ENCODE data around the gene PARVA.

PARVA gene, protein sequence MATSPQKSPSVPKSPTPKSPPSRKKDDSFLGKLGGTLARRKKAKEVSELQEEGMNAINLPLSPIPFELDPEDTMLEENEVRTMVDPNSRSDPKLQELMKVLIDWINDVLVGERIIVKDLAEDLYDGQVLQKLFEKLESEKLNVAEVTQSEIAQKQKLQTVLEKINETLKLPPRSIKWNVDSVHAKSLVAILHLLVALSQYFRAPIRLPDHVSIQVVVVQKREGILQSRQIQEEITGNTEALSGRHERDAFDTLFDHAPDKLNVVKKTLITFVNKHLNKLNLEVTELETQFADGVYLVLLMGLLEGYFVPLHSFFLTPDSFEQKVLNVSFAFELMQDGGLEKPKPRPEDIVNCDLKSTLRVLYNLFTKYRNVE

DNA sequence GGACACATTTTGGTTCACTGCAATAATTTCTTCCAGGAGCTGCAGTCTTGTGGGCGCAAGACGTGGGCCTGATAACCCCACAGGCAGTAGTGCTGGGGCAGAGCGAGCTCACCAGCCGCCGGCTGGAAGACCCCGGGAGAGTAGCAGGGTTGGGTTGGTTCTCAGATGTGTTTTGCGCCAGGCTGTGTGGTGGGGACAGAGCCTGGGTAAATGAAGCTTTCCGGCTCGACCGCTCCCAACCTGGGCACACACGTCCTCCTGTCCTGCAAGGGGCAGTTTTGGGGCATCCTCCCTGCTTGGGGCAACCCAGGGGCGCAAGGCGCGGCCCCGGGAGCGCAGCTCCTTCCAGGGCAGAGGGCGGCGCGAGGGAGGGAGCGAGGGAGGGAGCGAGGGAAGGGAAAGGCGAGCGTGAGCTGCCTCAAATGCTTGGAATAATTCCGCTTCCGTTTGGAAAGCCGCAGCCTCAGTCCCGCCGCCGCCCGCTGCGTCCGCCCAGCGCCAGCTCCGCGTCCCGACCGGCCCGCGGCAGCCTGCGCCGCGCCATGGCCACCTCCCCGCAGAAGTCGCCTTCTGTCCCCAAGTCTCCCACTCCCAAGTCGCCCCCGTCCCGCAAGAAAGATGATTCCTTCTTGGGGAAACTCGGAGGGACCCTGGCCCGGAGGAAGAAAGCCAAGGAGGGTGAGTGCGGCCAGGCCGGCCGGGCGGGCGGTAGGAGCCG lies at the start of gene PARVA:
PARVA (plus strand) TSS at position 466 of the 718 bp plus-strand sequence; CDS start at position 543, 77 bp downstream.
- Histone ChIP-seq H3K36me3 (no peaks in the 10 kb centered on the region), H3K4me3 (no peak within 1 kb of the TSS), H3K27me3 (no peaks in the 10 kb centered on the region), H3K9ac (no peak within 1 kb of the TSS), H3K4me1 (peaks cover 0 to 13% (median 10%) of the 10 kb centered on the region in 10 experiments; a peak in 11 of 20 replicates), H3K4me2 (peak within 1 kb of the TSS in 10 of 11 experiments; percentile 1 to 56 (median 26); a peak in 14 of 22 replicates), H3K27ac (peak within 1 kb of the TSS in 1 of 11 experiments; percentile 26; a peak in 2 of 22 replicates), H4K20me1 (no peaks in the 10 kb centered on the region), H3K9me3 (replicated peaks in 1 of 11) (peaks cover 48 to 58% (median 51%) of the 10 kb centered on the region in 11 experiments)
- no peak for TF ChIP-seq Cebpa-rat (IDR thresholded peaks at IDR 0.05)

DNA sequence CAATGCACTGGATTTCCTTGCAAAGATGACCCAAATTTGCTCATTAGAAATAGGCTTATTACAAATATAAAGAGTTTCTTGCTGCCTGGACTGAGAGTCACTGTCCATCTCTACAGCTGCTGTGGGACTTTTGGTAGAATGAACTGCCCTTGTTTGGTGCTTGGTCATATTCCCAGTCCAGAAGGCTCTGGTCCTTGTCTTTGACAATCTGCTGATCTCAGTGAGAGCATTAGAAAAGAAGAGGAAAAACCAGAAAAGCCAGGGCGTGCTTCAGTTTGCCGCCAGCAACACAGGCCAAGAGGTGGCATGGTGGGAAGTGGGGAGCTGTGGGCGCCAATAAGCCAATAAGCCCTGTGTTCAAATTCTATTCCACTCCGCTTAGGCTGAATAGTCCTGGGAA lies 48.2 kb upstream of the PARVA start:
- no peak for TF ChIP-seq Cebpa-rat (IDR thresholded peaks at IDR 0.05)
- Histone ChIP-seq H3K9me3 (replicated peaks in 1 of 11) (no peaks in the 10 kb centered on the region), H4K20me1 (no peaks in the 10 kb centered on the region), H3K9ac (no peak overlapping the region), H3K27ac (no peak overlapping the region), H3K36me3 (no peaks in the 10 kb centered on the region), H3K4me2 (no peak overlapping the region), H3K27me3 (no peaks in the 10 kb centered on the region), H3K4me3 (no peak overlapping the region), H3K4me1 (no peaks in the 10 kb centered on the region)

DNA sequence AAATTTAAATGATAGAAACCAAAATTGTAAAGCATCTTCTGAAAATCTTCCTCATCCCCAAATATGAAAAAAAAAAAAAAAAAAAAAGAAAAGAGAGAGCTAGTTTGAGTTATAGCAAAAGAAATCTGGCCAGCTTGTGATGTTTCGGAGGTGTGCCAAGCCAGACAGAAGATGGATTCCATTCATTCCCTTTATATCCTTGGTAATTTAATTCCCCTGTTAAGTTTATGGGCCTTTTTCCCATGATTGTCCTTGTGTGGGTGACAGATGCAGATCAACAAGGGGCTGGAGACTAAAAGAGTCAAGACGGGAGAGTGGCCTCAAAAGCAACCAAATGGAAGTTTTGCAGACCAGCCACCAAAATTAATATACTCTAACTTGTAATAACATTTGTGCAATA lies 47.6 kb upstream of the PARVA start:
- H3K4me2 ChIP-seq: no peak overlapping the region
- H3K27me3 ChIP-seq: no peaks in the 10 kb centered on the region

DNA sequence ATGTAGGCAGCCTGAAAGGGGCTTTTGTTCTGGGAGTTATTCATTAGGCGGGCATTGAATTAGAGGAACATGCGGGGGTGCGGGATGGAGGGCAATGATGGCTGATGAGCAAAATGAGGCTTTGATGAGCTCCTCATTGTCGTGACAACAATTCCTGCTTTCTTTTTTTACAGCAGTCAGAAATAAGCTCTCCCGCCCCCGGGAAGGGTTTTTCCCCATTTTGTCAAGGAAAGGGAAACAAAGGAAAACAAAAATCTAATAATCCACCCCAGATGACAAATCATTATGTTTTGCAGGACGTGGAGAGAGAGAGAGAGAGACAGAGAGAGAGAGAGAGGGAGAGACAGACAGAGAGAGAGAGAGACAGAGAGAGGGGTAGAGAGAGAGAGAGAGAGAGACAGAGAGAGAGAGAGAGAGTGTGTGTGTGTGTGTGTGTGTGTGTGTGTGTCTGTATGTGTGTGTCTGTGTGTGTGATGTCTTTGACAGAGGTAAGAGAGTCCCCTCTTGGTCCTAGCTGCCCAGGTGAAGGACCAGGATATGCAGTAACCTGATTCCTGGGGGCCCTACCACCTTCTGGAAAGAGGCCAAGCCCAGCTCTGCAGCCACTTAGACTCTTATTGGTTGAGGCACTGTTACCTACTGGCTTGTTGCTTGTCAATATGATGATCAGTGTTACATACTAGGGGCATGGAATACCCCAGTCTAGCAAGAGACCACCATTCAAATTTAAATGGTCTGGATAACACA lies 46.7 kb upstream of the PARVA start:
- Histone ChIP-seq H3K9me3 (replicated peaks in 1 of 11) (no peaks in the 10 kb centered on the region), H3K4me2 (no peak overlapping the region), H3K9ac (no peak overlapping the region), H3K36me3 (no peaks in the 10 kb centered on the region), H3K4me3 (no peak overlapping the region), H3K27ac (no peak overlapping the region), H3K27me3 (no peaks in the 10 kb centered on the region), H3K4me1 (no peaks in the 10 kb centered on the region), H4K20me1 (no peaks in the 10 kb centered on the region)
- TF ChIP-seq Cebpa-rat (IDR thresholded peaks at IDR 0.05): no peak

More for the DNA sequence above, 47.6 kb upstream of the PARVA start:
- no peaks in the 10 kb centered on the region for H3K4me1 ChIP-seq
- no peak for TF ChIP-seq Cebpa-rat (IDR thresholded peaks at IDR 0.05)
- H3K9ac ChIP-seq: no peak overlapping the region
- no peaks in the 10 kb centered on the region for H4K20me1 ChIP-seq
- no peaks in the 10 kb centered on the region for H3K9me3 ChIP-seq (replicated peaks in 1 of 11)
- H3K36me3 ChIP-seq: no peaks in the 10 kb centered on the region
- H3K27ac ChIP-seq: no peak overlapping the region
- no peak overlapping the region for H3K4me3 ChIP-seq

DNA sequence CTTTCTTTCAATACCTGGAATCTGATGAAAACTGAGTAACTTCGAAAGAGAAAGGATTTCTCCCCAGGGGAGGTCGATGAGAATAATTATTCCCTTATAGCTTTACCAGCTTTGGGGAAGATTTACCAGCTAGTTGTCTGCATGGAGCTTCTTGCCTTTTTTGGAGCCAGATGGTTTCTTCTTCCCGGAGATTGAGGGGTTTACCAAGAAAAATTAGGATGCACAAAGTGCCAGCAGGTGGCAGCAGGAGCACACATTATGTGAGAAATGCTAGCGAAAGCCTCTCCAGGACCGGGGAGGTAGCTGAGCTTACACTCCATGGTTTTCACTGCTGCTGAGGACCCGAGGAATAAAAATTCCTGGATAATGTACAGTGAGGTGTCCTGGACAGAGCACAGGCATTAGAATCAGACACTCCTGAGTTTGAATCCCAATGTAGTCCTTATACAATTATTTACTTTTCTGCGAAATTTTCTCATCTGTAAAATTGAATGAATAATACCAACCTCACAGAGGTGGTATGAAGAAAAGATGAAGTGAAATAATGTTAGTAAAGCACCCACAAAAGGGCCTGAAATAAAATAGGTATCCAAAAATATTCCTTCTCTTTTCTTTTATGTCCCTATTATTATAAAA lies 46.0 kb upstream of the PARVA start:
- no peaks in the 10 kb centered on the region for H3K4me1 ChIP-seq
- H3K27me3 ChIP-seq: no peaks in the 10 kb centered on the region
- no peak overlapping the region for H3K9ac ChIP-seq
- no peak for TF ChIP-seq Cebpa-rat (IDR thresholded peaks at IDR 0.05)
- no peak overlapping the region for H3K27ac ChIP-seq
- no peak overlapping the region for H3K4me2 ChIP-seq
- no peak overlapping the region for H3K4me3 ChIP-seq
- no peaks in the 10 kb centered on the region for H3K36me3 ChIP-seq
- H3K9me3 ChIP-seq (replicated peaks in 1 of 11): no peaks in the 10 kb centered on the region
- no peaks in the 10 kb centered on the region for H4K20me1 ChIP-seq

DNA sequence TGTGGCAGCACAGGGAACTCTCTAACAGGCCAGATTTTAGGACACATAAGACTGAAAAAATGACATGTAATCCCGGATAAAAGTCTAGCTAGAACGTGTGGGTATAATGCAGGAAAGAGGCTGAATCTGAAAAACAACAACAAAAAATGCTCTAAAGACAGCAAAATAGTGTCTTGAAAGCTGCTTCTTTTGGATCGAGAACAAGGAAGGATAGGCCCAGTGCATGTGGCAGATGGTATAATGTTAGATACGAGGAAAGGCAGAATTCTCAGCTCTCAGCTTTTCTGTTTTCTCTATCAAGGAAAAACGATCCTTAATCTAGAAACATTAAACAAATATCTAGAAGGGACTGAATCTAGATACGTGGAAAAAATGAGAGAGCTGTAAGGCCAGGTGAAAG lies 33.8 kb upstream of the PARVA start:
- no peaks in the 10 kb centered on the region; a peak in 1 of 22 replicates for H3K36me3 ChIP-seq
- no peaks in the 10 kb centered on the region for H3K4me1 ChIP-seq
- H3K9me3 ChIP-seq (replicated peaks in 1 of 11): peaks cover 4 to 18% (median 9%) of the 10 kb centered on the region in 11 experiments; a peak in 21 of 22 replicates
- no peak overlapping the region for H3K4me3 ChIP-seq
- no peak for TF ChIP-seq Cebpa-rat (IDR thresholded peaks at IDR 0.05)
- no peak overlapping the region for H3K4me2 ChIP-seq
- H4K20me1 ChIP-seq: no peaks in the 10 kb centered on the region
- H3K9ac ChIP-seq: no peak overlapping the region
- H3K27me3 ChIP-seq: no peaks in the 10 kb centered on the region
- H3K27ac ChIP-seq: no peak overlapping the region

DNA sequence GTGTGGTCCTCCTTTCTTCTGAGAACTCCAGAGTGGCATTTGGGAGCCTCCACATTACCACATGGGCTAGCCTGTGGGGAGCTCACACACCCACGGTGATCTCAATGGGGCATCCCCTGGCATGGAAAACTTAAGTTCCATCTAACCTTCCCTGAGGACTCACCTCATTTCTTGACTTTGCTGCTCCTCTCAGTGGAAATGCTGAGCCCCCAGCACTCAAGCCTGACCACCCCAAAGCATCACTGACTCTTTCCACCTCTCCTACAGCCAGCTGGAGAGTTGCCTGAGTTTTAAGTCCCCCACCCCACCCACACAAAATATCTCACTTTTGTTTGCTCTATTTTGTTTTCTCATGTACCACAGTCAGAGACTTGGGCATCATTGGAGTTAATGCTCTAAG lies 23.8 kb upstream of the PARVA start:
- Histone ChIP-seq H3K36me3 (no peaks in the 10 kb centered on the region), H4K20me1 (no peaks in the 10 kb centered on the region), H3K27me3 (no peaks in the 10 kb centered on the region), H3K4me1 (no peaks in the 10 kb centered on the region), H3K9ac (no peak overlapping the region), H3K4me3 (no peak overlapping the region), H3K9me3 (replicated peaks in 1 of 11) (no peaks in the 10 kb centered on the region), H3K4me2 (no peak overlapping the region), H3K27ac (no peak overlapping the region)
- no peak for TF ChIP-seq Cebpa-rat (IDR thresholded peaks at IDR 0.05)

DNA sequence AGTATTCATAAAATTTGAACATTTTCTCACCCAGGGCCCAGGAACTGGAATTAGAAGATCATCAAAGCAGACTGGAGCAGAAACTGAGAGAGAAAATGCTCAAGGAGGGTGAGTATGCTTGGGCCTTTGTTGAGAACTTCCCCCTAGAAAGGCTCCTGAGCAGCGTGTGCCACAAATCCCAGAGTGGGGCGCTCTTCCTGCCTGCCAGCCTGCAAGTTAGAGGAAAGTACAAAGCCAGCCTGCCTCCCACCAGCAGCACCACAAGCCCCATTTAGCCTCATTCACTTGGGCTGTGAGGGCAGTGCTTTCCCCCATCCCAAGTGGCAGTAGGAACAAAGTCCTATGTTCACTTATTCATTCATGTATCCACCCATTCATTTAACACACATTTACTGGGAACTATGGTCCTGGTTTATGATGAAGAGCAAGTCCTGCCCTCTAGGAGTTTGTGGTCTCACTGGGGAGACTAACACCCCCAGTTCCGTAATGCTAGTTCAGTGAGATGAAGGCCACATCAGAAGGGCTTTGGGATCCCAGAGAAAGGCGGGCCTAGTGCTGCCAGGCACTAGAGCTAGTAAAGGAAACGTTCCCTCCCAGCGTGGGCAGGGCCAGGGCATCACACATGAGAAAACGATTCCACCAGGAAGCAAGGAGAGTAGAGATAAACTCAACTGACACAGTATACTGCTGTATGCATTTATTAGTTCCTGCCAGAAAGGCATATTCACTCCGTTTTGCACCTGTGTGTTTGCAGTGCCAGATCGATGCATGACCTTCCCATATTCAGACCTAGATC lies 22.4 kb upstream of the PARVA start:
- Histone ChIP-seq H3K9me3 (replicated peaks in 1 of 11) (no peaks in the 10 kb centered on the region), H3K36me3 (no peaks in the 10 kb centered on the region), H3K27me3 (no peaks in the 10 kb centered on the region), H3K4me2 (no peak overlapping the region), H4K20me1 (no peaks in the 10 kb centered on the region), H3K4me1 (no peaks in the 10 kb centered on the region), H3K27ac (no peak overlapping the region), H3K9ac (no peak overlapping the region), H3K4me3 (no peak overlapping the region)
- TF ChIP-seq Cebpa-rat (IDR thresholded peaks at IDR 0.05): no peak
